Trophoblast cell (in vitro differentiated cells and primary cell): ENCODE results near the gene GAL3ST2.
"Not testable (repeated sequence)": the region's sequence is repeated elsewhere in the genome, so short reads cannot be mapped to it uniquely, and the experiment has no call there.

Source experiments
- DNase-seq, 2 donors: peaks; one replicate each; pipeline ENCODE4 v3.0.0-alpha.2; 2016
- H2AFZ ChIP-seq: 2 replicates; pipeline ENCODE4 v1.6.1; 2013; ENCODE audit warnings: low read length, moderate library complexity, mild to moderate bottlenecking; ENCODE audit not compliant: insufficient read depth, poor library complexity
- H2AK5ac ChIP-seq: 2 replicates; pipeline ENCODE4 v1.6.1; 2013; ENCODE audit warnings: mild to moderate bottlenecking, low read length
- H2BK120ac ChIP-seq: 2 replicates; pipeline ENCODE4 v1.6.1; 2013; ENCODE audit warnings: low read length, mild to moderate bottlenecking, moderate library complexity; ENCODE audit not compliant: insufficient read depth, poor library complexity
- H2BK12ac ChIP-seq: 2 replicates; pipeline ENCODE4 v1.6.1; 2013; ENCODE audit warnings: mild to moderate bottlenecking, low read length, moderate library complexity
- H2BK5ac ChIP-seq: 2 replicates; pipeline ENCODE4 v1.6.1; 2013; ENCODE audit warnings: low read length, low read depth, moderate library complexity, mild to moderate bottlenecking; ENCODE audit not compliant: poor library complexity
- H3K14ac ChIP-seq: 2 replicates; pipeline ENCODE4 v1.6.1; 2013; ENCODE audit warnings: mild to moderate bottlenecking, low read length
- H3K18ac ChIP-seq: 2 replicates; pipeline ENCODE4 v1.6.1; 2013; ENCODE audit warnings: mild to moderate bottlenecking, low read length
- H3K23ac ChIP-seq: 2 replicates; pipeline ENCODE4 v1.6.1; 2013; ENCODE audit warnings: low read length
- H3K27ac ChIP-seq: 2 replicates; pipeline ENCODE4 v1.5.1; 2013; ENCODE audit warnings: low read depth, mild to moderate bottlenecking, inconsistent platforms, low read length, moderate library complexity
- H3K27me3 ChIP-seq: 2 replicates; pipeline ENCODE4 v1.6.1; 2013; ENCODE audit warnings: inconsistent platforms, mild to moderate bottlenecking, low read length, moderate library complexity; ENCODE audit not compliant: insufficient read depth
- H3K36me3 ChIP-seq, 2 experiments: 1 replicate in 1 of 2; 2 replicates in 1 of 2; pipeline ENCODE4 v1.6.1; 2013; ENCODE audit warnings: low read length in 2 of 2, mild to moderate bottlenecking in 2 of 2, moderate library complexity in 1 of 2; ENCODE audit not compliant: insufficient read depth in 2 of 2, control insufficient read depth in 1 of 2
- H3K4ac ChIP-seq: 2 replicates; pipeline ENCODE4 v1.6.1; 2013; ENCODE audit warnings: low read depth, mild to moderate bottlenecking, low read length, moderate library complexity
- H3K4me1 ChIP-seq, 2 experiments: 1 replicate in 1 of 2; 2 replicates in 1 of 2; pipeline ENCODE4 v1.6.1; 2013; ENCODE audit warnings: low read length in 2 of 2, mild to moderate bottlenecking in 2 of 2, moderate library complexity in 1 of 2; ENCODE audit not compliant: insufficient read depth in 2 of 2, control insufficient read depth in 1 of 2
- H3K4me2 ChIP-seq: 2 replicates; pipeline ENCODE4 v1.6.1; 2013; ENCODE audit warnings: inconsistent platforms, mild to moderate bottlenecking, low read length, moderate library complexity
- H3K4me3 ChIP-seq: 2 replicates; pipeline ENCODE4 v1.5.1; 2013; ENCODE audit warnings: mild to moderate bottlenecking, low read depth, low read length, inconsistent platforms
- H3K79me1 ChIP-seq: one replicate; pipeline ENCODE4 v1.6.1; 2013; ENCODE audit warnings: low read length
- H3K79me2 ChIP-seq: 2 replicates; pipeline ENCODE4 v1.6.1; 2013; ENCODE audit warnings: low read length, mild to moderate bottlenecking; ENCODE audit not compliant: control insufficient read depth, insufficient read depth, poor library complexity
- H3K9ac ChIP-seq: 2 replicates; pipeline ENCODE4 v1.6.1; 2013; ENCODE audit warnings: mild to moderate bottlenecking, low read length
- H3K9me3 ChIP-seq: 2 replicates; pipeline ENCODE4 v1.6.1; 2013; ENCODE audit warnings: low read depth, mild to moderate bottlenecking, control low read depth, inconsistent platforms, low read length; ENCODE audit not compliant: insufficient read depth
- H4K12ac ChIP-seq: 2 replicates; pipeline ENCODE4 v1.6.1; 2013; ENCODE audit warnings: low read depth, mild to moderate bottlenecking, low read length, moderate library complexity
- H4K8ac ChIP-seq: 2 replicates; pipeline ENCODE4 v1.6.1; 2013; ENCODE audit warnings: low read depth, mild to moderate bottlenecking, low read length, moderate library complexity
- H4K91ac ChIP-seq: one replicate; pipeline ENCODE4 v1.6.1; 2013; ENCODE audit warnings: low read depth, mild to moderate bottlenecking, low read length, moderate library complexity
- WGBS: extraction: QIAGEN DNeasy Blood & Tissue Kit; methylation state at CpG from one replicate; pipeline ENCODE4 v1.1.7; 2013; ENCODE audit warnings: missing lambda C conversion rate; ENCODE audit not compliant: insufficient read length, insufficient coverage; ENCODE audit errors: extremely low coverage; 5-methylcytosine and 5-hydroxymethylcytosine counted together

GAL3ST2 gene

DNA sequence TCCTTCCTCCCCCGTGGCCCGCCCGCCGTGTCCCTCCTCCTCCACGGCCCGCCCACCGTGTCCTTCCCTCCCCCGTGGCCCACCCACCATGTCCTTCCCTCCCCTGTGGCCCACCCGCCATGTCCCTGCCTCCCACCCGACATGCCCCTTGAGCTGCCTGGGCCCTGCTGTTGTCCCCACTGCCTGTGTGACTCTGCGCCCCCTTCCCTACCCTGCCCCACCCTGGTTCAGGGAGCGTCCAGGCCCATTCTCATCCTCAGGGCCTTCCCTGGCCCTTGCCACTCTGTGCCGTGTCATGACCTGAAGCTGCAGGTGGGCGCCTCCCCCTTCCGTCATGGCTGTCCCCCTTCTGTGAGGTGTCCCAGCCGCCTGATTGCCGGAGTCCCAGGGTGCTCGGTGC lies 21.5 kb upstream of the GAL3ST2 start:
- Histone ChIP-seq H3K79me1 (no peaks in the 10 kb centered on the region), H3K27me3 (no peaks in the 10 kb centered on the region), H4K12ac (no peak overlapping the region), H3K36me3 (peaks cover 21 to 26% of the 10 kb centered on the region in 2 experiments), H2BK12ac (no peak overlapping the region), H3K18ac (no peak overlapping the region), H3K23ac (no peak overlapping the region), H3K9ac (no peak overlapping the region), H2BK120ac (no peak overlapping the region), H3K4me1 (peaks cover 0 to 2% of the 10 kb centered on the region in 2 experiments), H3K14ac (no peak overlapping the region), H3K4me2 (no peak overlapping the region), H2AK5ac (no peak overlapping the region), H4K91ac (no peak overlapping the region), H2AFZ (no peak overlapping the region), H4K8ac (no peak overlapping the region), H3K4ac (no peak overlapping the region), H3K79me2 (no peaks in the 10 kb centered on the region), H3K27ac (no peak overlapping the region), H3K4me3 (no peak overlapping the region), H3K9me3 (peaks cover under 1% of the 10 kb centered on the region), H2BK5ac (no peak overlapping the region)
- WGBS, result no CpG with 5 or more reads among the region's 18 CpGs
- DNase-seq, result no peak

DNA sequence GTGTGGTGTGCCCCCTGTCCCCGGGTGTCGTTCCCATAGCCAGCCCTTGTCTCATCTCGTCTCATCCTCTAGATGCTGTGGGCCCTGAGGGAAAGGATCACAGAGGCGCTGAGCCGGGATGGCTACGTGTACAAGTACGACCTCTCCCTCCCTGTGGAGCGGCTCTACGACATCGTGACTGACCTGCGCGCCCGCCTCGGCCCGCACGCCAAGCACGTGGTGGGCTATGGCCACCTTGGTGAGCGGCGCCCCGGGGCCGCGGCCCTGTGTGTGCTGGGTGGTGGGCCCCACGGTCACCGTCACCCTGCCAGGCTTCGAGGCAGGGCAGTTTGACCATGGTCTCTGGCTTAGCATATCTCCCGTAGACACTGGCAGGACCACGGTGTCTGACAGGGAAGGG lies 20.8 kb upstream of the GAL3ST2 start:
- no peaks in the 10 kb centered on the region for H3K79me2 ChIP-seq
- no peaks in the 10 kb centered on the region for H3K27me3 ChIP-seq
- H2BK5ac ChIP-seq, result no peak overlapping the region
- H3K18ac ChIP-seq, result no peak overlapping the region
- peaks cover 0 to 2% of the 10 kb centered on the region in 2 experiments for H3K4me1 ChIP-seq
- H3K9ac ChIP-seq, result peak overlapping the region; percentile 4
- no peak overlapping the region for H3K4ac ChIP-seq
- H3K27ac ChIP-seq, result no peak overlapping the region
- no peak overlapping the region for H2BK12ac ChIP-seq
- WGBS, result no CpG with 5 or more reads among the region's 27 CpGs
- no peak overlapping the region for H3K14ac ChIP-seq
- H2BK120ac ChIP-seq, result no peak overlapping the region
- H2AK5ac ChIP-seq, result no peak overlapping the region
- H4K91ac ChIP-seq, result no peak overlapping the region
- H3K4me3 ChIP-seq, result no peak overlapping the region
- no peak overlapping the region for H4K12ac ChIP-seq
- no peak overlapping the region for H4K8ac ChIP-seq
- peaks cover 4% of the 10 kb centered on the region for H3K9me3 ChIP-seq
- H2AFZ ChIP-seq, result no peak overlapping the region
- H3K4me2 ChIP-seq, result no peak overlapping the region
- no peak for DNase-seq
- H3K23ac ChIP-seq, result no peak overlapping the region
- no peaks in the 10 kb centered on the region for H3K79me1 ChIP-seq
- H3K36me3 ChIP-seq, result peaks cover 23 to 30% of the 10 kb centered on the region in 2 experiments

DNA sequence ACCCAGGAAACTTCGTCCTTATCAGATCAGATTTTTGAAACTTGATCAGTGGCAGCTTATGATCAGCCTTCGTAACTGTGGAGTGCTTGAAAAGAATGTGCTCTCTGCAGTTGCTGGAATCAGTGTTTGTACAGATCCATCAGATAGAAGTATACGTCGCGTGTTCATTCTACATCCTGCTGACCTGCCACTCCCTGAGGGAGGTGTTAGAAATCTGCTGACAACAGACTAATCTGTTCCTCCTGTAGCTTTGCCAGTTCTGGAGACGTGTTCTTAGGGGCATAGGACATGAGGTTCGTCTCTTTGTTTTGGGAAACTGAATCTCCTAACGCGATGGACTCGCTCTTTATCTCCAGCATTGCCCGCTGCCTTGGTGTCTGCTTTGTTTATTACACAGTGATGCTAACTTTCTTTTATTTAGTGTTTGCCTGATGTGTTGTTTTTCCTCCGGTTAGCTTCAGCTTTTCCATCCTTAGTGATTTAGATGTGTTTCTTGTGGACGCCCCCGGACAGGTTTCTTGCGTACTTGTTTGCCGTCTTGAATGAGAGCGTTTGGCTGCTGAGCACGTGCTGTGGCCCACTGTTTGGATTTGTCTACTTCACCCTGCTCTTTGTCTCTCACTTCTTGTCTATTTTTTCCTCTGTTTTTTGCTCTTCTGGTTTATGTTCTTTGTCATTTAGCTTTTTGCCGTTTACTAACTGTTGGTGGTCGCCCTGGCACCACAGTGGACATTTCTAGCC lies 17.4 kb upstream of the GAL3ST2 start:
- Histone ChIP-seq H3K27ac (no peak overlapping the region), H4K8ac (no peak overlapping the region), H3K14ac (no peak overlapping the region), H3K9ac (no peak overlapping the region), H2BK5ac (no peak overlapping the region), H3K23ac (no peak overlapping the region), H4K91ac (no peak overlapping the region), H3K79me1 (no peaks in the 10 kb centered on the region), H3K4me1 (peaks cover 1 to 6% of the 10 kb centered on the region in 2 experiments), H3K9me3 (peaks cover 4% of the 10 kb centered on the region), H3K4ac (no peak overlapping the region), H3K4me2 (no peak overlapping the region), H2BK120ac (no peak overlapping the region), H3K4me3 (no peak overlapping the region), H2BK12ac (no peak overlapping the region), H3K18ac (no peak overlapping the region), H3K36me3 (peaks cover 18 to 22% of the 10 kb centered on the region in 2 experiments), H4K12ac (no peak overlapping the region), H2AFZ (no peak overlapping the region), H2AK5ac (no peak overlapping the region), H3K27me3 (no peaks in the 10 kb centered on the region), H3K79me2 (no peaks in the 10 kb centered on the region)
- DNase-seq, result no peak
- no CpG with 5 or more reads among the region's 20 CpGs for WGBS

- H4K91ac ChIP-seq, H3K18ac ChIP-seq, H2BK12ac ChIP-seq, H2BK120ac ChIP-seq, H2BK5ac ChIP-seq, H4K12ac ChIP-seq, H2AK5ac ChIP-seq, H3K4me2 ChIP-seq, H3K79me1 ChIP-seq, H3K4ac ChIP-seq, DNase-seq, H3K9me3 ChIP-seq, H3K27ac ChIP-seq, H3K27me3 ChIP-seq, H3K4me3 ChIP-seq, H3K14ac ChIP-seq, H3K9ac ChIP-seq, H4K8ac ChIP-seq, H3K79me2 ChIP-seq, H2AFZ ChIP-seq, H3K23ac ChIP-seq: not testable (repeated sequence)
- Histone ChIP-seq H3K36me3 (peaks cover 14 to 22% of the 10 kb centered on the region in 2 experiments), H3K4me1 (peaks cover 7 to 13% of the 10 kb centered on the region in 2 experiments)
- WGBS, result no CpG with 5 or more reads among the region's 16 CpGs
Measured at GRCh38 chr2:241759893-241760292, 16.7 kb upstream of the GAL3ST2 start.
